Measurements from ENCODE around the gene ITGA3.

ITGA3 gene

GRCh38 chr17:50112694-50113093 is 56.8 kb downstream of the ITGA3 start:
- DNase-seq = no peak

- no peak for DNase-seq
Measured at GRCh38 chr17:50113624-50114320, 57.9 kb downstream of the ITGA3 start.

DNA sequence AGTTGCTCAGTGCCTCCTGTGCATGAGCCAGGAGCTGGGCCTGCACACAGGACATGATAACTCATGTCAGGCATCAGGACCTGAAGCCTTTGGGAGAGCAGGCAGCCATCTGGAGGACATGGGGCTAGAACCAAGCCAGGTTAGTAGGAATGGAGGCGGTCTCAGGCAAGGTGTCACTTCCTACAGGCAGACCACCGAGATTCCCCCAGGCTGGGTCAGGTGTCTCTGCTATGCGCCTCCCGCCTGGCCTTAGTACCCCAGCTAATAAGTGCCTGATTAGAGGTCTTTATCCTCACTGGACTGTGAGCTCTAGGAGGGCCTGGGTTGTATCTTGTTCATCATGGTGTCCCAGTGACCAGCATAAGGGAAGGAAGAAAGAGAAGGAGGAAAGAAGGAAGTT is 58.5 kb downstream of the ITGA3 start:
- DNase-seq = no peak

DNA sequence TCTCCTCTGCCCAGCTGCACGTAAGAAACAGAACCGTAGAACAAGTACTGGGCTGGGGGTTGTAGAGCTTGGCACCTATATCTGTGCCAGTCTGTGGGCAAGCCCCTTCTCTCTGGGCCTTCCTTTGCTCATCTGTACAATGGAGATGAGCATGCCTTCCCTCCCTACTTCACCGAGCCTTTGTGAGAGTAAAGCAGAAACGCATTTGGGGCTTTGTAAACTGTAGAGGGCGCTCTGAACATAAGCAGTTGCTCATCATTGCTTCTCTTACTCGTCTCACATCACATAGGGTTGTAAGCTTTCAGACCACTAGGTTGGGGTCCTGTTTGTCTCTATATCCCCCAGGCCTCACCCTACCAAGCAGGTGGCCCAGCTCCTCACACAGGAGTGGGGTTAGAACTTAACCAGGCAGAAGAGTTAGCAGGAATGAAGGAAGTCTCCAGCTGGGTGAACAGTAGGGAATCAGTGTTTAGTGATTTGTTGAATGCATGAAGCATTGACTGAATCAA is 59.0 kb downstream of the ITGA3 start:
- DNase-seq = peak; percentile 59

DNA sequence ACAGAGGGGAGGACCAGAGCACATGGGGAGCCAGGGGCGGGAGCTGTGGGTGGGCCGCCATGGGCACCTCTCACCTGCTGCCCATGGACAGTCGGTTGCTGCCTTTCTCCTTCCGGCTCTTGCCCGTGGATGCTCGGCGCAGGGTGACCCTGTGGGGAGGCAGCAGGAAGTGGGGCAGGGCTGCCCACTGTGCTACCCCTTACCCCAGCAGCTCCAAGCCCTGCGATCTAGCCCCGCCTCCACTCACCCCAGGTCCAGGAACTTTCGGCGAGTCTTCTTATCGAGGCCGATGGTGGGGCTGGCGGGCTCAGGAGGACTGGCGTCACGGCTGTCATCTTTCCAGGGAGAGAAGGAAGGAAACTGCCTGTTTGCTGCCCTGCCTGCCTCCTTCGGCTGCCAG is 59.8 kb downstream of the ITGA3 start:
- no peak for DNase-seq

DNA sequence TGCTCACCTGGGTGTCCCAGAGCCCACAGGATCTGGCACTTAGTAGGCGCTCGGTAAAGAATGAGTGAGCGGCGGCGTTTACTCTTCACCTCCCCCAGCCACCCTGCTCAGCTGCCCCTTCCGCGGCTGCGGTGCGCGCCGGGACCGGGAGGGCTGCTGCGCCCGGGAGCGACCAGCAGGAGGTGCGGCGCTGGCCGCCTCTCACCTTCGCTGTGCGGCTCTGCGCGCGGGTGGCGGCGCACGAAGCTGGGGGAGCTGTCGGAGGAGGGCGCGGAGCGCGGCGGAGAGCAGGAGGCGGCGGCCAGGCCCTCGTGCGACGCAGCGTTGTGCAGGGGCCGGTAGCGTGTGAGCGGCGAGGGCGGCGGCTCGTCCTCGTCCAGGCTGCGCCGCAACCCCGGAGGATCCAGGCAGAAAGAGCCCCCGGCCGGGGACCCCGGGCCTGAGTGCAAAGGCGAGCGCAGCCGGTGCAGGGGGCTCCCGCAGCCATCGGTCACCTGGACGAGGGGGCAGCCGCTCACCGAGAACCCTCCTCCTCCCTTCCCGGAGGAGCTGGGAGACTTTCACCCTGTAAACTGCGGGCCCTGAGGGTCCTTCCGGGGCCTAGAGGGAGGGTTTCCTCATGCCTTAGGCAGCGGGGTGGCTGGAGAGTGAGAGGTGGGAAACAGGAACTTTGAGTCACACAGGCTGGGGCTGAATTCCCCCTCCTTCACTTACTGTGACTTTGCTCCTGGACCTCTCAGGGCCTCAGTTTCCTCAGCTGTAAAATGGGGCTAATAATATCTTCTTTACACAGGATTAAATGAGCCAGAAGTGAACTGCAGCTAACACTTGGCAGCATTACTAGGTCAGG is 61.5 kb downstream of the ITGA3 start:
- no peak for DNase-seq

DNA sequence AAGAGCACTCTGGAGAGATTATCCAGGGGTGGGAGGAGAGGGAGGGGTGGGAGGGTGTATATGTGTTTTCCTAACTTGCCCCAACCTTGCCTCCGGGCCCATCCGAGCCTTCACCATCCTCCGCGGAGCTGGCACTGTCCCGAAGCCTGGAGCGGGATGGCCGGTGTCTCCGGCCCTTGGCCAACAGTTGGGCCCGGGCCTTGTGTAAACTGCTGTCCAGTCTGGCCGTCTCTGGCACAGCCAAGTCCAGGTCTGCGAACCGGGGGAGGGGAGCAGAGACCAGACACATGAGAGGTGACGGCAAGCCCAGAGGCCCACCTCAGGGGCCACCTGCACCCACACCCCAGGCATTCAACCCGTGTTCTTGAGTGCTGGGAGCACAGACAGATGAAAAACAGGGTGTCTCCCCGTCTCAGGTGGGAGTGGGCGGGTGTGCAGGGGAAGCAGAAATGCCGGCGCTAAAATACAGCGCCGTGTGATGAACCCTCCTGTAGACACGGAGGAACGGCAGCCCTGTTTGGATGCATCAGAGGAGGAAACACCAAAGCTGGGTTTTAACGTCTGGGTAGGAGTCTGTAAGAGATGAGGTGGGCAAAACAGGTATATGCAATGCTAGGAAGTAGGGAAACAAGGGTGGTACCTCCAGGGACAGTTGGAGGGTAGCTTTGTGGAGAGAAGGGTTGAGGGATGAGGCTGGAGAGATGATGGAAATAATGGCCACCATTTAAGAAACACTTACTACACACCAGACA is 62.3 kb downstream of the ITGA3 start:
- no peak for DNase-seq

DNA sequence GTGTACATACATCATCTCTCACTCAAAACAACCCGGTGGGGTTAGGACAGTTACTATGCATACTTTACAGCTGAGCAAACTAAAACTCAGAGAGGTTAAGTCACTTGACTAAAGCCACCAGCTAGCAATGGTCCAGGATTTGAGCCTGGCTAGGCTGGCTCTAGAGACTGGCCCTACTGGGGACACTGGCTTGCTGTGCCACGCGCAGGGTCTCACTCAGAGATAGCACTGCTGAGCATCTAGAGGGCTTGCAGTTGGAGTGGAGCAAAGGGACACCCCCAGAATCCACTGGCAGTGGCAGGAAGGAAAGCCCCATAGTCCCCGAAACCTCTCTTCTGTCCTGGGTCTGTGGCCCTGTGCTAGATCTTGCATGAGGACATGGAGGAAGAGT is 62.9 kb downstream of the ITGA3 start:
- DNase-seq = no peak

GRCh38 chr17:50120475-50121253 is 64.8 kb downstream of the ITGA3 start:
- DNase-seq = no peak

DNA sequence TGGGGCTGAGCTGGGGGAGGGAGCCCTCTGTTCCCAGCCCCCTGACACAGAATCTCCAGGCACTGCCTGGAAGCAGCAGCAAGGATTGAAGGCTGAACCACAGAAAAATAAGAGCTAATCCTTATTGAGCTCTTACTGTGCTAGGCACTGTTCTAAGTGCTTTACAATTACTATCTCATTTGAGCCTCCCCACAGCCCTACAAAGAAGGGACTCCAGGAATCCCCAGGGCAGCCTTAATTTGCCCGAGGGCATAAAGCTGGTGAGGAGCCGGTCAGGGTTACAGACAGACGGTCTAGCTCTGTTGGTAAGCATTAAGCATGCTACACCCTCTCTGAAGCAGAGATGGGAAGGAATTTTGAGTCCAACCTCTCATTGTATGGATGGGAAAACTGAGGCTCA is 67.0 kb downstream of the ITGA3 start:
- DNase-seq = no peak

GRCh38 chr17:50123649-50124349 is 67.9 kb downstream of the ITGA3 start:
- DNase-seq = no peak

- no peak for DNase-seq
Measured at GRCh38 chr17:50125420-50125997, 69.6 kb downstream of the ITGA3 start.

DNA sequence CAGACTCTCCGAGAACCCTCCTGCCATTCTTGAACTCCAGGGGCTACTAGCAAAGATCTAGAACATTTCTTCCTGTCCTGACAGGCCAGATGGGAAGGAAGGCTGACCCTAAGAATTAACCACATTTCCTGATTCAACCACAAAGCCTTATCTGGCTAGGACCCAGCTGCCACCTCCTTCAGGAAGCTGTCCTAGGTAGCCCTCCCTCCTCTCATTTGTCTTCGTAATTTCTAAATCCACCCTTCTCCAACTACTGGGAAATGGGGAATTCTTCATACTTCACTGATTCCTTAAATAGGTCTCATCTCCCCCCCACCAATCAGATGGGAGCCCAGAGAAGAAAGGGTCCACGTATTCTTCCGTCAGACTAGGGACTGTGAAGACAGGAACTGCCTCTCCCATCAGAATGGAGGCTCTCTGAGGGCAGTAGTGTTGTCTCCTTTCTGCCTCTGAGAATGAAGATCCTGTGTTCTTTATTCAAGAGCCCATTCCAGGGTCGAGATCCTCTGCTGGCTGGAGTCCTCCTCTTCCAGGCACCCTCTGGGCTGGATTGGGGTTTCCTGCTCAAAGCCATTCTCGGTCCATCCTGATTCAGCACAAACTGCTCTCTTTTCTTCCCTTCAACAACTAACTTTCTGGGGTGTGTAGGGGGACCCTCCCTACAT is 71.9 kb downstream of the ITGA3 start:
- DNase-seq = no peak

- no peak for DNase-seq
Measured at GRCh38 chr17:50128441-50129352, 72.8 kb downstream of the ITGA3 start.

DNA sequence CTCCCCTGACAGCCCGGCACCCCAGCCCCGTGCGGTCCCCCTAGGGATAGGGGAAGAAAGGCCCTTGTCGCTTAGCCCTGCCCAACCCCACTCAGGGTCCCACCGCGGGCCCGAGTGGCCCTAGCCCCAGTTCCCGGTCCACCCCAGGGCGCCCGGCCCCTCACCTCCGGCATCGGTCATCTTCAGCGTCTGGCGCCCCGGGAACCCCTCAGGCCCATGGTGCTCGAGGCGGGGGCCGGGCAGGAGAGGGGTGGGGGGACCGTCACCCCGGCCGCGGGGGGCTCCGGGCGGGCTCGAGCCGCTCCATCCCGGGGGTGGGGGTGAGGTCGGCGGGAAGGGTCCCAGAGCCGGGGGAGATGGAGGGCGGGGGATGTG is 73.4 kb downstream of the ITGA3 start:
- DNase-seq = no peak

DNA sequence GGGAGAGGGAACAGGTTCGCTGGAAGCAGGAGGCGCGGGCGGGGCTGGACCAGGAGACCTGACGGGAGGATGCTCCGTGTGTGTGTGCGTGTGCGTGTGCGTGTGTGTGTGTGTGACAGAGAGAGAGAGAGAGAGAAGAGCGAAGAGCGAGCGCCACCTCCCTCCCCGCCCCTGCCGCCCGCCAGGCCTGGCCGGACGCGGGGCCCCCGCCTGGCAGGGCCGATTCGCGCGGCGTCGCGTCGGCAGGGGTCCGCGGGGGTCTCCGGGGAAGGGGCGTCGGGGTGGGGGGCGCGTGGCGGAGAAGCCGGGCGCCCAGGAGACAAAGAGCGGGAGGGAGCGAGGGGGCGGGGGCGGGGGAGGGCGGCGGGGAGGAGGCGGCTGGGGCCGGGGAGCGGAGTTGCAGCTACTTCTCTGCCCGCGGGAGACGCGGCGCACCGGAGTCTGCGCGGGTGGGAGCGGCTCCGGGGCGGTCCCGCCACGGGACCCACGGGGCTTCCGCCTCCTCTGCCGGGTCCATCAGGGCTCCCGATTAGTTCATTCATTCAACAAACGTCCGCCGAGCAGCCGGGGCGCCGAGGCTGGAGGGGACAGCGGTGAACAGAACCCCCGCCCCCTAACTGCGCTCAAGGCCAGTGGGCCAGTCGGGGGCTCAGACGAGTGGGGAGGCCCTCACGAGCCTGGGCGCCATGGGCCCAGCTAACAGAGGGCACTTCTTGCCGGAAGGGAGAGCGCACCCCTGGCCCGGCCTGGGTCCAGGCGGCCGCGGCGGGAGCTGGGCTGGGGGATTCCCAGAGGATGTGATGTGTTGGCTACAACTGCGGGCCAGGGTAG is 74.0 kb downstream of the ITGA3 start, which contains the start of gene SAMD14:
TSS of gene SAMD14 (minus strand) at position 433 of the 831 bp plus-strand sequence. CDS start 5,201 bp downstream, outside the sequence.
- no peak for DNase-seq

GRCh38 chr17:50130559-50131305 is 74.8 kb downstream of the ITGA3 start:
- DNase-seq = no peak
